H9 (cell line): ENCODE results near the gene S100A3. TPM values are rescaled to one million over a fixed set of nuclear protein-coding genes. Genes with fewer than 3 reads are reported as not detected.

ENCODE experiments used
- DNase-seq: peaks from one replicate; pipeline ENCODE4 v3.0.0-alpha.2; 2017
- H2AFZ ChIP-seq: one replicate; pipeline ENCODE4 v1.6.1; 2013; ENCODE audit warnings: mild to moderate bottlenecking, low read length, control low read depth, moderate library complexity
- H2AK5ac ChIP-seq: 2 replicates; pipeline ENCODE4 v1.6.1; 2013; ENCODE audit warnings: low read length, control low read depth, mixed read lengths; ENCODE audit not compliant: insufficient read length
- H2BK120ac ChIP-seq: one replicate; pipeline ENCODE4 v1.6.1; 2013; ENCODE audit warnings: low read depth, mild to moderate bottlenecking, low read length, control low read depth, inconsistent platforms; ENCODE audit not compliant: poor library complexity, severe bottlenecking
- H2BK12ac ChIP-seq: 2 replicates; pipeline ENCODE4 v1.6.1; 2013; ENCODE audit warnings: low read length, control low read depth, mixed read lengths, low read depth; ENCODE audit not compliant: insufficient read length
- H2BK15ac ChIP-seq: 2 replicates; pipeline ENCODE4 v1.6.1; 2013; ENCODE audit warnings: low read depth, low read length, control low read depth
- H2BK20ac ChIP-seq: one replicate; pipeline ENCODE4 v1.6.1; 2013; ENCODE audit warnings: low read depth, mild to moderate bottlenecking, low read length, control low read depth, inconsistent platforms; ENCODE audit not compliant: poor library complexity, severe bottlenecking
- H2BK5ac ChIP-seq: 2 replicates; pipeline ENCODE4 v1.6.1; 2013; ENCODE audit warnings: low read length, control low read depth, mixed read lengths; ENCODE audit not compliant: insufficient read length
- H3K14ac ChIP-seq: 2 replicates; pipeline ENCODE4 v1.6.1; 2013; ENCODE audit warnings: low read length, control low read depth; ENCODE audit not compliant: insufficient read depth
- H3K18ac ChIP-seq: 2 replicates; pipeline ENCODE4 v1.6.1; 2013; ENCODE audit warnings: low read depth, mild to moderate bottlenecking, mixed read lengths, low read length, control low read depth; ENCODE audit not compliant: insufficient read length
- H3K23ac ChIP-seq: 2 replicates; pipeline ENCODE4 v1.6.1; 2013; ENCODE audit warnings: low read length, control low read depth, mixed read lengths, low read depth; ENCODE audit not compliant: insufficient read length
- H3K23me2 ChIP-seq: 2 replicates; pipeline ENCODE4 v1.6.1; 2013; ENCODE audit warnings: low read depth, mild to moderate bottlenecking, mixed read lengths, low read length, control low read depth; ENCODE audit not compliant: insufficient read length, poor library complexity, severe bottlenecking
- H3K27ac ChIP-seq: 2 replicates; pipeline ENCODE4 v1.5.1; 2013; ENCODE audit warnings: low read length, control low read depth, mixed read lengths, low read depth; ENCODE audit not compliant: insufficient read length
- H3K27me3 ChIP-seq: 2 replicates; pipeline ENCODE4 v1.6.1; 2013; ENCODE audit warnings: low read length, control low read depth, inconsistent platforms; ENCODE audit not compliant: insufficient read depth
- H3K4ac ChIP-seq: 2 replicates; pipeline ENCODE4 v1.6.1; 2013; ENCODE audit warnings: low read depth, mild to moderate bottlenecking, control low read depth, inconsistent platforms, low read length, moderate library complexity
- H3K4me1 ChIP-seq: 2 replicates; pipeline ENCODE4 v1.6.1; 2013; ENCODE audit warnings: low read length, control low read depth, inconsistent platforms; ENCODE audit not compliant: insufficient read depth
- H3K4me2 ChIP-seq: 2 replicates; pipeline ENCODE4 v1.6.1; 2013; ENCODE audit warnings: low read length, control low read depth, mixed read lengths; ENCODE audit not compliant: insufficient read length, insufficient read depth
- H3K56ac ChIP-seq: 2 replicates; pipeline ENCODE4 v1.6.1; 2013; ENCODE audit warnings: low read depth, mild to moderate bottlenecking, mixed read lengths, low read length, control low read depth; ENCODE audit not compliant: insufficient read length
- H3K79me1 ChIP-seq: 2 replicates; pipeline ENCODE4 v1.6.1; 2013; ENCODE audit warnings: low read depth, mild to moderate bottlenecking, moderate library complexity, low read length, control low read depth, inconsistent platforms; ENCODE audit not compliant: insufficient read depth, poor library complexity, severe bottlenecking
- H3K79me2 ChIP-seq: 2 replicates; pipeline ENCODE4 v1.6.1; 2013; ENCODE audit warnings: low read length, control low read depth, inconsistent platforms; ENCODE audit not compliant: insufficient read depth
- H3K9ac ChIP-seq: 2 replicates; pipeline ENCODE4 v1.6.1; 2013; ENCODE audit warnings: low read length, control low read depth, mixed read lengths; ENCODE audit not compliant: insufficient read length; ENCODE audit errors: extremely low read depth
- H3K9me3 ChIP-seq: one replicate; pipeline ENCODE4 v1.6.1; 2013; ENCODE audit warnings: low read depth, low read length, inconsistent platforms; ENCODE audit not compliant: control insufficient read depth
- H3T11ph ChIP-seq: one replicate; pipeline ENCODE4 v1.6.1; 2013; ENCODE audit warnings: mild to moderate bottlenecking, low read length, control low read depth, inconsistent platforms
- H4K20me1 ChIP-seq: one replicate; pipeline ENCODE4 v1.6.1; 2013; ENCODE audit not compliant: control insufficient read depth, insufficient read length, insufficient read depth
- H4K5ac ChIP-seq: 2 replicates; pipeline ENCODE4 v1.6.1; 2013; ENCODE audit warnings: low read depth, mild to moderate bottlenecking, mixed read lengths, low read length, control low read depth; ENCODE audit not compliant: insufficient read length
- H4K8ac ChIP-seq: replicated peaks from 2 replicates; pipeline ENCODE4 v1.6.1; 2013; ENCODE audit warnings: low read length, control low read depth, mixed read lengths, low read depth; ENCODE audit not compliant: insufficient read length
- H4K91ac ChIP-seq: 2 replicates; pipeline ENCODE4 v1.6.1; 2013; ENCODE audit warnings: low read depth, mild to moderate bottlenecking, moderate library complexity, mixed read lengths, low read length, control low read depth; ENCODE audit not compliant: insufficient read length
- H3K27ac Mint-ChIP-seq, 3 experiments: 2 replicates in 2 of 3; 3 replicates in 1 of 3; pipeline ENCODE4 v1.8.0; 2020 to 2021; ENCODE audit warnings: mixed read lengths in 3 of 3, mild to moderate bottlenecking in 1 of 3, moderate library complexity in 1 of 3
- H3K27me3 Mint-ChIP-seq: 2 replicates; pipeline ENCODE4 v1.8.0; 2021; ENCODE audit warnings: low read depth, mild to moderate bottlenecking, moderate library complexity, mixed read lengths
- H3K36me3 Mint-ChIP-seq, 3 experiments: 2 replicates in 2 of 3; 3 replicates in 1 of 3; pipeline ENCODE4 v1.8.0; 2020 to 2021; ENCODE audit warnings: low read depth in 3 of 3, mixed read lengths in 3 of 3; ENCODE audit not compliant: insufficient read depth in 1 of 3
- H3K4me1 Mint-ChIP-seq, 2 experiments: 2 replicates each; pipeline ENCODE4 v1.8.0; 2020; ENCODE audit warnings: mixed read lengths in 2 of 2
- H3K4me3 Mint-ChIP-seq, 2 experiments: 2 replicates in 1 of 2; 3 replicates in 1 of 2; pipeline ENCODE4 v1.8.0; 2020 to 2021; ENCODE audit warnings: mild to moderate bottlenecking in 2 of 2, mixed read lengths in 2 of 2, moderate library complexity in 1 of 2
- H3K9me3 Mint-ChIP-seq, 2 experiments: 2 replicates in 1 of 2; 3 replicates in 1 of 2; pipeline ENCODE4 v1.8.0; 2020; ENCODE audit warnings: mild to moderate bottlenecking in 2 of 2, mixed read lengths in 2 of 2, moderate library complexity in 1 of 2
- WGBS: extraction: QIAGEN DNeasy Blood & Tissue Kit; methylation state at CpG from one replicate; pipeline ENCODE4 v1.1.7; 2013; ENCODE audit warnings: missing lambda C conversion rate, low lambda C conversion rate, mixed read lengths; ENCODE audit not compliant: insufficient read length; ENCODE audit errors: extremely low coverage; 5-methylcytosine and 5-hydroxymethylcytosine counted together
- total RNA-seq: library from RNA; stranded (reverse); gene quantifications from 2 replicates; pipeline ENCODE4 v1.2.1, GENCODE V29; 2021
- TF ChIP-seq, protein P1 (sequence below): fragments of 200-600 bp; sonication (generic); conservative IDR thresholded peaks from 3 replicates; pipeline ENCODE4 v1.8.0; 2021; ENCODE audit warnings: antibody characterized with exemption, mild to moderate bottlenecking

Gene S100A3
- total RNA-seq, 1 experiment from 2014 or later = not detected

DNA sequence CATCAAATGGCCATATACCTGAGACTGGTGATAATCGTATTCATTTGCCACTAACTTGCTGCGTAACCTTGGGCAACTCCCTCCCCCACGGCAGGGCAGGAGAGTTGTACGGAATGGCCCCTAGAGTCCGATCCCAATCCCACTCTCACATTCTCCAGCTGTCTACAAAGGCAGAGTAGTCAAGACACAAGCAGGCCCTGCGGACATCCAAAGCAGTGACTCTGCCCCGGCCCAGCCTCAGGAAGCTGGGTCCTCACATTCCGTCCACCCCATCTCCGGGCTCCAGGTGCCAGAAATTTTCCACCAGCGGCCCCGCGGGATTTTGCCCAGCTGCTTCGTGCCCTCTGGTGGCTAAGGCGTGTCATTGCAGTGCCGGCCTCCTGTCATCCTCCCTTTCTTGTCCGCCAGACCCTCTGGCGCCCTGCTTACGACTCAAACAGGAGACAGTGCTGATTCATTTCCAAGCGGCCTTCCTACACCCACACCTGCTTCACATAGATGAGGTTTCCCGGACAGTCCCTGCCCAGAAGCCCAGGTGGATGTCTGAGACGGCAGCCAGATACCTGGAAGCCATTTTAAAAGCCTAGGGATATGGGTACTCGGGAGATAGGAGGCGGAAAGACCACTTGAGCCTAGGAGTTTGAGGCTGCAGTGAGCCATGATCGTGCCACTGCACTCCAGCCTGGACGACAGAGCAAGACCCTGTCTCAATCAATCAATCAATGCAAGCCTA lies 19.5 kb upstream of the S100A3 start:
- no CpG with 5 or more reads among the region's 25 CpGs for WGBS
- H3K79me2 ChIP-seq = no peaks in the 10 kb centered on the region
- no peak overlapping the region for H3T11ph ChIP-seq
- no peak overlapping the region for H3K23ac ChIP-seq
- no peak overlapping the region for H2BK20ac ChIP-seq
- H3K14ac ChIP-seq = no peak overlapping the region
- no peaks in the 10 kb centered on the region for H3K9me3 ChIP-seq
- H3K27me3 Mint-ChIP-seq = peaks cover 15% of the 10 kb centered on the region
- no peak overlapping the region for H4K8ac ChIP-seq
- DNase-seq = peak; percentile 96
- no peak overlapping the region for H2AK5ac ChIP-seq
- H3K27me3 ChIP-seq = no peaks in the 10 kb centered on the region
- peaks cover 33 to 35% of the 10 kb centered on the region in 2 experiments for H3K4me1 Mint-ChIP-seq
- no peaks in the 10 kb centered on the region for H3K9me3 Mint-ChIP-seq
- no peaks in the 10 kb centered on the region for H3K23me2 ChIP-seq
- H3K79me1 ChIP-seq = no peaks in the 10 kb centered on the region
- H3K27ac Mint-ChIP-seq = peak overlapping the region in 2 of 3 experiments; percentile 32 to 96; a peak in 4 of 7 replicates
- H2BK12ac ChIP-seq = no peak overlapping the region
- H2BK15ac ChIP-seq = no peak overlapping the region
- H3K18ac ChIP-seq = peak overlapping the region; percentile 4
- H3K4me3 Mint-ChIP-seq = peak overlapping the region; percentile 27 to 39; a peak in 4 of 5 replicates
- peaks cover 7% of the 10 kb centered on the region; the same call in 1 of the 2 replicates for H3K4me1 ChIP-seq
- H2AFZ ChIP-seq = no peak overlapping the region
- H3K4ac ChIP-seq = no peak overlapping the region
- H3K56ac ChIP-seq = no peak overlapping the region
- H2BK5ac ChIP-seq = no peak overlapping the region
- H4K91ac ChIP-seq = no peak overlapping the region
- TF ChIP-seq, protein P1, sequence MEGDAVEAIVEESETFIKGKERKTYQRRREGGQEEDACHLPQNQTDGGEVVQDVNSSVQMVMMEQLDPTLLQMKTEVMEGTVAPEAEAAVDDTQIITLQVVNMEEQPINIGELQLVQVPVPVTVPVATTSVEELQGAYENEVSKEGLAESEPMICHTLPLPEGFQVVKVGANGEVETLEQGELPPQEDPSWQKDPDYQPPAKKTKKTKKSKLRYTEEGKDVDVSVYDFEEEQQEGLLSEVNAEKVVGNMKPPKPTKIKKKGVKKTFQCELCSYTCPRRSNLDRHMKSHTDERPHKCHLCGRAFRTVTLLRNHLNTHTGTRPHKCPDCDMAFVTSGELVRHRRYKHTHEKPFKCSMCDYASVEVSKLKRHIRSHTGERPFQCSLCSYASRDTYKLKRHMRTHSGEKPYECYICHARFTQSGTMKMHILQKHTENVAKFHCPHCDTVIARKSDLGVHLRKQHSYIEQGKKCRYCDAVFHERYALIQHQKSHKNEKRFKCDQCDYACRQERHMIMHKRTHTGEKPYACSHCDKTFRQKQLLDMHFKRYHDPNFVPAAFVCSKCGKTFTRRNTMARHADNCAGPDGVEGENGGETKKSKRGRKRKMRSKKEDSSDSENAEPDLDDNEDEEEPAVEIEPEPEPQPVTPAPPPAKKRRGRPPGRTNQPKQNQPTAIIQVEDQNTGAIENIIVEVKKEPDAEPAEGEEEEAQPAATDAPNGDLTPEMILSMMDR = peak; percentile 99
- H4K20me1 ChIP-seq = peaks cover 3% of the 10 kb centered on the region
- no peaks in the 10 kb centered on the region for H3K36me3 Mint-ChIP-seq
- H3K4me2 ChIP-seq = peak overlapping the region; percentile 23
- no peak overlapping the region for H3K27ac ChIP-seq
- no peak overlapping the region for H3K9ac ChIP-seq
- no peak overlapping the region for H4K5ac ChIP-seq
- H2BK120ac ChIP-seq = no peak overlapping the region
